22Rv1 (cell line): ENCODE measurements around the gene REL.

Experiments used
- H3K27ac ChIP-seq: fragments of 450-650 bp; 2 replicates; pipeline ENCODE4 v1.5.1; 2017
- ZFX ChIP-seq: fragments of 450-650 bp; IDR thresholded peaks from 2 replicates; pipeline ENCODE4 v1.6.1; 2017; ENCODE audit warnings: antibody characterized with exemption, borderline replicate concordance
- TF ChIP-seq, protein P1 (sequence below): fragments of 450-650 bp; IDR thresholded peaks from 2 replicates; pipeline ENCODE4 v1.5.1; 2017; ENCODE audit warnings: mild to moderate bottlenecking

The REL gene

DNA sequence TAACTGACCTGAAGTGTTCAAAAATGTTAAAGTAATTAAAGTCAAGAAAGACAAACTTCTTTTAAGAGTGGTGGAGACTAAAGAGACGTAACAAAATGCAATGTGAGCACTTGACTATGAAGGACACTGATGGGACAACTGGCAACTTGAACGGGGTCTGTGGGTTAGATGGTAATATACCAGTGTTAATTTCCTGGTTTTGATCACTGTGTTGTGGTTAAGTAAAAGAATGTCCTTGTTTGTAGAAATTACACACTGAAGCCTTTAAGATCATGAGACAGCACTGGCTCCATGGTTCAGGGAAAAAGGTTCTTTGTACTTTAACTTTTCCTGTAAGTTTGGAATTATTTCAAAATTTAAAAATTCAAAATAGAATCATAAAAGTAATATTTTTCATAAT lies 58.2 kb downstream of the REL start:
- H3K27ac ChIP-seq, result no peak overlapping the region
- no peak for TF ChIP-seq ZFX
- TF ChIP-seq, protein P1, sequence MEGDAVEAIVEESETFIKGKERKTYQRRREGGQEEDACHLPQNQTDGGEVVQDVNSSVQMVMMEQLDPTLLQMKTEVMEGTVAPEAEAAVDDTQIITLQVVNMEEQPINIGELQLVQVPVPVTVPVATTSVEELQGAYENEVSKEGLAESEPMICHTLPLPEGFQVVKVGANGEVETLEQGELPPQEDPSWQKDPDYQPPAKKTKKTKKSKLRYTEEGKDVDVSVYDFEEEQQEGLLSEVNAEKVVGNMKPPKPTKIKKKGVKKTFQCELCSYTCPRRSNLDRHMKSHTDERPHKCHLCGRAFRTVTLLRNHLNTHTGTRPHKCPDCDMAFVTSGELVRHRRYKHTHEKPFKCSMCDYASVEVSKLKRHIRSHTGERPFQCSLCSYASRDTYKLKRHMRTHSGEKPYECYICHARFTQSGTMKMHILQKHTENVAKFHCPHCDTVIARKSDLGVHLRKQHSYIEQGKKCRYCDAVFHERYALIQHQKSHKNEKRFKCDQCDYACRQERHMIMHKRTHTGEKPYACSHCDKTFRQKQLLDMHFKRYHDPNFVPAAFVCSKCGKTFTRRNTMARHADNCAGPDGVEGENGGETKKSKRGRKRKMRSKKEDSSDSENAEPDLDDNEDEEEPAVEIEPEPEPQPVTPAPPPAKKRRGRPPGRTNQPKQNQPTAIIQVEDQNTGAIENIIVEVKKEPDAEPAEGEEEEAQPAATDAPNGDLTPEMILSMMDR, result no peak

DNA sequence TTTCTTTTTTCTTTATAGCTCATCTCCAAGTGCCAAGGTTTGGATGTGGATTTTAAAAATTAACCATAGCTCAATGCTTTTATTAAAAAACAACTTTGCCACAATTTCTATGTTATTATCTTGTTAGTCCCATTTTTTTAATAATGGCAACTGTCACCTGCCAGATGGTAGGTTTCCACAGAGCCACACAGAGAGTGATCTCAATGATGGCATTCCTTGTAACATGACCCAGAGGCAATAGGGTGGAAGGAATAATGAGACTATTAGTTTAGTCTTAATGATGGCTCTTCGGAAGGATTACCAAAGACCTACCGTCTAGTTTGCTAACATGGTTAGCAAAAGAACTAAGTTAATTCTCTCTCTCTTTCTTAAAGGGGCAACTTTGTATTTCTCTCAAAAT lies 64.0 kb downstream of the REL start:
- H3K27ac ChIP-seq, result no peak overlapping the region
- no peak for TF ChIP-seq ZFX
- TF ChIP-seq, protein P1, result no peak

DNA sequence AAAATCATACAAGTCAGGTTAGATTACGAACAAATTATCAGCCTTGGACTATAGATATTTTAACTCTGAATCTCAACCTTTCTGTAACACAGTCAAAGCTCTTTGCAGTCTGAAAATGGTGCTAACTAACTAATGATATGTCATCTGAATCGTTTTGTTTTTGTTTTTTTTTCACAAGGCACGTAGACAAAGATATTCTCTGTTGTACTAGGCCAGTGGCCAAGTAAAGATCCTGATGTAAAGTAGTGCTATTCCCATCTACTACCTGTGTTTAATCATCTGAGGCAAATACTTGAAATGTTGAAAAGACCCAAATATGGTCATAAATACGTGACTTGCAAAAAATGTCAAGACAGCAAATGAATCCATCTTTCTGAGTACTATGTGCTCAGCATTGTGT lies 65.7 kb downstream of the REL start:
- H3K27ac ChIP-seq, result no peak overlapping the region
- TF ChIP-seq, protein P1, result no peak
- no peak for TF ChIP-seq ZFX

DNA sequence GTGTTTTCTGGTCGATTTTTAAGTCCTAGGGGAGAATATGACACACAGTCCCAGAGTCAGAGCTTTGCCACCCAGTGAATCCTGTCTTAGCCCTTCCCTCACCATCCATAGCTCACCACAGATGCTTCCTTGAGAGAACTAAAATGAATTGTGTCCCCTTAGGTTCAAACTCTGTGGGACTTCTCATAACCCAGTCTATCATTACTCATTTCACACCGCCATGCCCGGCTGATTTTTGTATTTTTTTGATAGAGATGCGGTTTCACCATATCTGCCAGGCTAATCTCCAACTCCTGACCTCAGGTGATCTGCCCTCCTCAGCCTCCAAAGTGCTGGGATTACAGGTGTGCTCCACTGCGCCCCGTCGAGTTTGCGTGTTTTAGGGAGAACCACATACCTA lies 66.8 kb downstream of the REL start:
- TF ChIP-seq, protein P1, result no peak
- TF ChIP-seq ZFX, result no peak
- H3K27ac ChIP-seq, result no peak overlapping the region

DNA sequence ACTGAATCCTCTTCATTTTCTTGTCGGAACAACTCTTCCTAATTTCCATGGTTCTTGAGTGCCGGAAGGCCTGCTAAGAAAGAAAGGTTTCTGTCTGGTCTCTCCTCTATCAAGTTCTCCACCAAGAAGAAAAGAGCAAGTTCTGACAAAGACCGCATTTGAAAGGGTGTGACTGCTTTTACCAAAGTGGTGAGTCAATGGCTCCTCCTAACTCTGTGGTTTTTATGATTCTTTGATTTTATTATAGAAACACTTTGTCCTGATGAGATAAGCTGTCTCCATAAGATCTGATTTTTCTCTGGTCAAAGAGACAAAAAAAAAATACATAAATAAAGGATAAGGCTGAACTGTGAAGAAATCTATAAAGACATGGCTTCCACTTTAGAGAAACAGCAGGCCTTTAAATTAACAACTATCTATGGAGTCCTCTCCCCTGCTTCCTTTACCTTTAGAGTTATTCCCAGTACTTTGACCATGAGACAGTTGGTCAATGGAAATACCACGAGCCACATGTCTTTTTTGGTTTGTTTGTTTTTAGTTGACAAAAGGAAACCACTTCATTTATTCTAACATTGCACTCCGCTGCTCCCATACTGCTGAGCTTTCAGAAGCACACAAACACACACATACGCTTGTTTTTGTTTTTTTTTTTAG lies 67.7 kb downstream of the REL start:
- no peak overlapping the region for H3K27ac ChIP-seq
- TF ChIP-seq, protein P1, result no peak
- no peak for TF ChIP-seq ZFX

DNA sequence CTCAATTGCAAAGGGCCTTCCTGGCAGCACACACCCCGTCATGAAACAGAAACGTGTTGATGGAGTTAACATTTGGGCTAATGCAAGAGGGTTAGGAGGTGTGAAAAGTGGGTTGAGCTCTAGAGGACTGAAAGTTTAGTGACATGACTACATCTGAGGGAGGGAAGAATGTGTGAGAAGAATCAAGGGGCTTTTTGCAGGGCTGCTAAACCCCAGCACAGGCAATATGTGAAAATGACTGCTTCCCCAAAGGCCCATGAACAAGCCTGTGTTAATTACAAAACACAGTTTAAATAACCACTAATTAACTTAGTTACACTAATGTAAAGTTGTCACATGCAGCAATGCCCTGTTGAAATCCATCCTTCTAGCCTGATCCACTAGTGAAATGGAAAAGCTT lies 72.8 kb downstream of the REL start:
- TF ChIP-seq ZFX, result no peak
- TF ChIP-seq, protein P1, result no peak
- no peak overlapping the region for H3K27ac ChIP-seq

DNA sequence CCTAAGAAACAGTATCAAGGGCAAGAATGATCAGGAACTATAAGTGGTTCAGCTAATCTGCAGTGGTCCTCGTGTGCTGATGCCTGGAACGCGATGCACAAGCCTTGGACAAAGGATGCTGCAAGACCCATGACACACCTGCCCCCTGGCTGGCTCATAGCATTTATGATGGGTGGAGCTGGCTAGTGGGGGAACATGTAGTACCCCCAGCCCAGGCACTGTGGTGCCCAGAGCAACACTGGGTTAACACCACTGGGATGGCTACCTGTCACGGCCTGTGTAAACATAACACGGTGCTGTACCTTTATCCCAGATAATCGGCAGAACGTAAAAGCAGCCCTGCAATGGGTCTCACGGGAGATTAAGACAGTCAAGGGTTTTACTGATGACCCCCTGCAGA lies 75.8 kb downstream of the REL start:
- no peak overlapping the region for H3K27ac ChIP-seq
- TF ChIP-seq ZFX, result no peak
- TF ChIP-seq, protein P1, result no peak
